Neural progenitor cell (in vitro differentiated cells): ENCODE measurements around the gene SCMH1. TPM values are rescaled to one million over a fixed set of nuclear protein-coding genes. Genes with fewer than 3 reads are reported as not detected.

Experiments used
- DNase-seq: peaks from one replicate; pipeline ENCODE4 v3.0.0-alpha.2; 2016; ENCODE audit warnings: low spot score
- H2AFZ ChIP-seq: fragments of 200-600 bp; sonication (generic); replicated peaks from 2 replicates; pipeline ENCODE4 v1.6.1; 2016; ENCODE audit warnings: antibody characterized with exemption
- H3F3A ChIP-seq: fragments of 200-600 bp; sonication (generic); 2 replicates; pipeline ENCODE4 v1.6.1; 2016; ENCODE audit warnings: antibody characterized with exemption, low read depth
- H3K27ac ChIP-seq: fragments of 200-600 bp; sonication (generic); 2 replicates; pipeline ENCODE4 v1.5.1; 2016; ENCODE audit warnings: mild to moderate bottlenecking
- H3K27me3 ChIP-seq: fragments of 200-600 bp; sonication (generic); 2 replicates; pipeline ENCODE4 v1.6.1; 2016; ENCODE audit warnings: mild to moderate bottlenecking, moderate library complexity
- H3K36me3 ChIP-seq: fragments of 200-600 bp; sonication (generic); 2 replicates; pipeline ENCODE4 v1.5.1; 2016
- H3K4me1 ChIP-seq: fragments of 200-600 bp; sonication (generic); 2 replicates; pipeline ENCODE4 v1.6.1; 2016; ENCODE audit warnings: mixed run types
- H3K4me2 ChIP-seq: fragments of 200-600 bp; sonication (generic); 2 replicates; pipeline ENCODE4 v1.6.1; 2016
- H3K4me3 ChIP-seq: fragments of 200-600 bp; sonication (generic); 2 replicates; pipeline ENCODE4 v1.5.1; 2016
- H3K79me2 ChIP-seq: fragments of 200-600 bp; sonication (generic); 2 replicates; pipeline ENCODE4 v1.6.1; 2016; ENCODE audit warnings: low read depth
- H3K9ac ChIP-seq: fragments of 200-600 bp; sonication (generic); 2 replicates; pipeline ENCODE4 v1.6.1; 2016
- H3K9me3 ChIP-seq: fragments of 200-600 bp; sonication (generic); 2 replicates; pipeline ENCODE4 v1.5.1; 2016; ENCODE audit warnings: low read depth
- H4K20me1 ChIP-seq: fragments of 200-600 bp; sonication (generic); 2 replicates; pipeline ENCODE4 v1.6.1; 2016; ENCODE audit warnings: low read depth
- H3K27ac Mint-ChIP-seq: 3 replicates; pipeline ENCODE4 v1.8.0; 2021; ENCODE audit warnings: mixed read lengths
- H3K27me3 Mint-ChIP-seq: 2 replicates; pipeline ENCODE4 v1.8.0; 2022; ENCODE audit warnings: low read depth, mild to moderate bottlenecking, inconsistent platforms, moderate library complexity, mixed read lengths; ENCODE audit not compliant: insufficient read depth
- H3K36me3 Mint-ChIP-seq: 3 replicates; pipeline ENCODE4 v1.8.0; 2021; ENCODE audit warnings: mixed read lengths
- H3K4me1 Mint-ChIP-seq: 3 replicates; pipeline ENCODE4 v1.8.0; 2021; ENCODE audit warnings: mixed read lengths
- H3K4me3 Mint-ChIP-seq: 3 replicates; pipeline ENCODE4 v1.8.0; 2021; ENCODE audit warnings: mild to moderate bottlenecking, moderate library complexity, mixed read lengths
- H3K9me3 Mint-ChIP-seq: 3 replicates; pipeline ENCODE4 v1.8.0; 2020; ENCODE audit warnings: mixed read lengths
- EZH2 ChIP-seq: fragments of 200-600 bp; sonication (generic); IDR thresholded peaks from 2 replicates; pipeline ENCODE4 v1.6.1; 2017; ENCODE audit warnings: antibody characterized with exemption, mild to moderate bottlenecking, moderate library complexity
- EZH2phosphoT487 ChIP-seq: fragments of 200-600 bp; sonication (generic); IDR thresholded peaks from 2 replicates; pipeline ENCODE4 v1.6.1; 2017; ENCODE audit warnings: antibody characterized with exemption
- total RNA-seq: library from RNA; depleted of rRNA; stranded (reverse); fragments of >200 nt; gene quantifications from 2 replicates; pipeline ENCODE4 v1.2.3, GENCODE V29; 2015; ENCODE audit warnings: low replicate concordance
- TF ChIP-seq, protein P1 (sequence below): fragments of 200-600 bp; sonication (generic); IDR thresholded peaks from 2 replicates; pipeline ENCODE4 v1.5.1; 2017; ENCODE audit warnings: antibody characterized with exemption, mild to moderate bottlenecking

SCMH1 gene
- total RNA-seq, 1 donor from 2014 or later, result 16.1 TPM

DNA sequence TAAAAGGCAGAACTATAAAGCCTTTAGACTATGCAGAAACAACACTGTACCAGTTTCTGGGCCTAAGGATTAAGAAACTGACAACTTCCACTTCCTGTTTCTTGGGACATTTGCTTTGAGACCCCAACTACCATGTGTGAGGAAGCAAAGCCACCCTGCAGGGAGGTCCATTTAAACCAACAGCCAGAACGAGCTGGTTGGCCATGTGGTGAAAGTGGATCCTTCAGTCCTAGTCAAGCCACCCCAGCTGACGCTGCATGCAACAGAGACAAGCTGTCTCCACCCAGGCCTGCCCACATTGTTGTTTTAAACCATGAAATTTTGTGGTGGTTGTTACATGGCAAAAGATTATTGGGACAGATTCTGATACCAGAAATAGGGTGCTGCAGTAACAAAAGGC is 188.8 kb downstream of the SCMH1 start:
- TF ChIP-seq EZH2phosphoT487 (no peak), EZH2 (no peak)
- TF ChIP-seq, protein P1, sequence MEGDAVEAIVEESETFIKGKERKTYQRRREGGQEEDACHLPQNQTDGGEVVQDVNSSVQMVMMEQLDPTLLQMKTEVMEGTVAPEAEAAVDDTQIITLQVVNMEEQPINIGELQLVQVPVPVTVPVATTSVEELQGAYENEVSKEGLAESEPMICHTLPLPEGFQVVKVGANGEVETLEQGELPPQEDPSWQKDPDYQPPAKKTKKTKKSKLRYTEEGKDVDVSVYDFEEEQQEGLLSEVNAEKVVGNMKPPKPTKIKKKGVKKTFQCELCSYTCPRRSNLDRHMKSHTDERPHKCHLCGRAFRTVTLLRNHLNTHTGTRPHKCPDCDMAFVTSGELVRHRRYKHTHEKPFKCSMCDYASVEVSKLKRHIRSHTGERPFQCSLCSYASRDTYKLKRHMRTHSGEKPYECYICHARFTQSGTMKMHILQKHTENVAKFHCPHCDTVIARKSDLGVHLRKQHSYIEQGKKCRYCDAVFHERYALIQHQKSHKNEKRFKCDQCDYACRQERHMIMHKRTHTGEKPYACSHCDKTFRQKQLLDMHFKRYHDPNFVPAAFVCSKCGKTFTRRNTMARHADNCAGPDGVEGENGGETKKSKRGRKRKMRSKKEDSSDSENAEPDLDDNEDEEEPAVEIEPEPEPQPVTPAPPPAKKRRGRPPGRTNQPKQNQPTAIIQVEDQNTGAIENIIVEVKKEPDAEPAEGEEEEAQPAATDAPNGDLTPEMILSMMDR, result no peak
- Mint-ChIP-seq H3K27ac (no peak overlapping the region), H3K4me1 (peaks cover 2% of the 10 kb centered on the region), H3K9me3 (no peaks in the 10 kb centered on the region), H3K36me3 (peaks cover 29% of the 10 kb centered on the region), H3K4me3 (no peak overlapping the region), H3K27me3 (peaks cover 3% of the 10 kb centered on the region)
- Histone ChIP-seq H3K27me3 (no peaks in the 10 kb centered on the region), H3K9ac (no peak overlapping the region), H4K20me1 (no peaks in the 10 kb centered on the region), H3K4me2 (no peak overlapping the region), H2AFZ (no peak overlapping the region), H3K9me3 (no peaks in the 10 kb centered on the region), H3K36me3 (peaks cover 4% of the 10 kb centered on the region), H3K27ac (no peak overlapping the region), H3F3A (no peaks in the 10 kb centered on the region), H3K79me2 (no peaks in the 10 kb centered on the region), H3K4me3 (no peak overlapping the region), H3K4me1 (peaks cover 7% of the 10 kb centered on the region)
- DNase-seq, result no peak

DNA sequence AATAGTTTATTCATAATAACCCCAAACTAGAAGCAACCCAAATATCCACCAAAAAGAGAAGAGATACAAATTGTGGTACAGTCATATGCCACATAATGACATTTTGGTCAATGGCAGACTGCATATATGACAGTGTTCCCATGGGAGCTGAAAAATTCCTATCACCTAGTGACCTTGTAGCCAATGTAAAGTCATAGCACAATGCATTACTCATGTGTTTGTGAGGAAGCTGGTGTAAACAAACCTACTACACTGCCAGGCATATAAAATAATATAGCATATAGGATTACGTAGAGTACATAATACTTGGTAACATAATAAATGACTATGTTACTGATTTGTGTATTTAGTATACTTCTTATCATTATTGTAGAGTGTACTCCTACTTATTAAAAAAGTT is 191.1 kb downstream of the SCMH1 start:
- Histone ChIP-seq H3K27me3 (no peaks in the 10 kb centered on the region), H3K4me2 (no peak overlapping the region), H3F3A (no peaks in the 10 kb centered on the region), H3K27ac (no peak overlapping the region), H3K9ac (no peak overlapping the region), H2AFZ (no peak overlapping the region), H3K79me2 (no peaks in the 10 kb centered on the region), H3K36me3 (peaks cover 4% of the 10 kb centered on the region), H3K4me3 (no peak overlapping the region), H3K4me1 (no peaks in the 10 kb centered on the region), H4K20me1 (no peaks in the 10 kb centered on the region), H3K9me3 (no peaks in the 10 kb centered on the region)
- H3K4me3 Mint-ChIP-seq, result no peak overlapping the region
- TF ChIP-seq EZH2, result no peak
- TF ChIP-seq EZH2phosphoT487, result no peak
- TF ChIP-seq, protein P1, result no peak
- peaks cover 2% of the 10 kb centered on the region for H3K4me1 Mint-ChIP-seq
- H3K36me3 Mint-ChIP-seq, result peaks cover 33% of the 10 kb centered on the region
- DNase-seq, result no peak
- no peak overlapping the region for H3K27ac Mint-ChIP-seq
- H3K9me3 Mint-ChIP-seq, result no peaks in the 10 kb centered on the region
- peaks cover 9% of the 10 kb centered on the region for H3K27me3 Mint-ChIP-seq

DNA sequence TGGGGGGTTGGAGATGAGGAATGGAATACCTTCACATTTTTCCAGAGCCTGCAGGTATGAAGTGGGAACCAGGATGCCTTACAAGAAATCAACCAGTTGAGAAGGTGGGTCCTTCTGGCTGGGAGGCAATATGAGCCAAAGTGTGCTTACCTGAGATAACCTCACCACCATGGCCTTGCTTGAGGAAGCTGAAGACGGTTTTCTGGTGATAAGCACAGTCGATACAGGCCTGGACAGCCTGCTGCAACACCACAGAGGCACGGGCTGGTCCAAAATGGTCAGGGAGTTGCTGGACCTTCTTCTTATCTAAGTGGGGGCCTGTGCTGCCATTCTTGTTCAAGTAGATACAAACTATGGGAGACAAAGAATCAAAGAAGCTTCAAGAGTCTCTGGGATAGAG is 193.6 kb downstream of the SCMH1 start:
- H3K9me3 ChIP-seq, result no peaks in the 10 kb centered on the region
- H2AFZ ChIP-seq, result no peak overlapping the region
- Mint-ChIP-seq H3K27ac (no peak overlapping the region), H3K36me3 (peaks cover 21% of the 10 kb centered on the region), H3K9me3 (no peaks in the 10 kb centered on the region), H3K27me3 (peaks cover 7% of the 10 kb centered on the region), H3K4me3 (no peak overlapping the region), H3K4me1 (peaks cover 1% of the 10 kb centered on the region)
- H3K9ac ChIP-seq, result no peak overlapping the region
- H4K20me1 ChIP-seq, result no peaks in the 10 kb centered on the region
- DNase-seq, result no peak
- H3K27me3 ChIP-seq, result no peaks in the 10 kb centered on the region
- no peak overlapping the region for H3K27ac ChIP-seq
- H3F3A ChIP-seq, result no peaks in the 10 kb centered on the region
- TF ChIP-seq EZH2 (no peak), EZH2phosphoT487 (no peak)
- TF ChIP-seq, protein P1, result no peak
- H3K36me3 ChIP-seq, result no peaks in the 10 kb centered on the region
- H3K4me3 ChIP-seq, result no peak overlapping the region
- H3K4me2 ChIP-seq, result no peak overlapping the region
- H3K4me1 ChIP-seq, result no peaks in the 10 kb centered on the region
- no peaks in the 10 kb centered on the region for H3K79me2 ChIP-seq
